NCI-H2029 (cell line): Measurements from ENCODE around the gene IPMK.
A peak's percentile ranks its signal among the peaks of the same experiment; 100 is the strongest.

ENCODE experiments used
- DNase-seq: peaks from one replicate; lab custom pipeline; 2025; lab: John Stamatoyannopoulos, UW

IPMK gene

DNA sequence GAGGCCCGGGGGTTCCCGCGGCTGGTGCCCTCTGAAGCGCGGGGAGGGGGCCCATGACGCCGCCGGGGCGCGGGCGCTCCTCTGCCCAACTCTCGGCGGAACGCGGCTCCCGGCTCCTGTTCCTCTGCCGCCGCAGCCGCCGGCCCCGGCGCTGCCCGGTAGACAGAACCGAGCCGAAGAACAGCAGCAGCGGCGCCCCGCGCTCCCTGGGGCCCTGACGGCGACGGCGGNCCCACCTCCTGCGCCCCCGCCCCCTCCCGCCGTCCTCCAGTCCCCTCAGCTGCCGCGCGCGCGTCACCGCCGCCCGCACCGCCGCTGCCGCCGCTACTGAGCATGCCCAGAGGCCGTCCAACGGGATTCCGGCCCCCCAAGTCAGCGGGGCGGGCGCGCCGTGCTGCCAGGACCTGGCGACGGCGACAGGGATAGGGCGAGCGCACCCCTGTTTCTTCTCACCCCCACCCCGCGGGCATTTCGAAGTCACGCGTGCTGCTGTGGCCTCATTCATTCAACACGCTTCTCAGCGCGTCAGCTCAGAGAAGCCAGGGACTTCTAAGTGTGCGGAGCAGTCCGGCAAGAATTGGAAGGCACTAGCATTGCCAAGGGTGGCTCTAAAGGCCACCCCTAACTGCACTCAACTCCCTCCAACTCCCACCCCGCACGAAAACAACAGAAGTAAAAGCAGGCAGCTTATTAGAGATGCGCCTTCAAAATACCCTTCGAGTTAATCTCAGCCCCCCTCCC lies at the start of gene IPMK:
IPMK (minus strand) TSS at position 182 of the 741 bp plus-strand sequence. CDS start 283 bp downstream, outside the sequence.
- DNase-seq = peak; percentile 58

DNA sequence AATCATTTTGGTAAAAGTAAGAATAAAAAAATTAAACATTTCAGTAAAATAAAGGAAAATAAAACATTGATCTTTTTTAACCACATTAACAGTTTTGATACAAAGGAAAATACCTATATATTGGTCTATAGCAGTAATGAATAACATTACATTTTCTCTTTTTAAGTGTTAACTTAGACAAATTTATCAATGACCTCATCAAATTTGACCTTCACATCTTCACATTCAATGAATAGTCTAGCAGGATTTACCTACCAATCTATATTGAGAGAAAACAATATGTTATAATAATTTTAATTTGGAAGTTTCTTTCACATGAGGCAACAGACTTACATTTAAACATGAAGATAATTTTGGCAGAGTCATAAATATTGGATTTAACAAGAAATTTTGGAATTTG lies 49.2 kb upstream of the IPMK start:
- DNase-seq = no peak

GRCh38 chr10:58311026-58311425 lies 43.3 kb upstream of the IPMK start:
- no peak for DNase-seq

GRCh38 chr10:58307676-58308075 lies 40.0 kb upstream of the IPMK start:
- no peak for DNase-seq

DNA sequence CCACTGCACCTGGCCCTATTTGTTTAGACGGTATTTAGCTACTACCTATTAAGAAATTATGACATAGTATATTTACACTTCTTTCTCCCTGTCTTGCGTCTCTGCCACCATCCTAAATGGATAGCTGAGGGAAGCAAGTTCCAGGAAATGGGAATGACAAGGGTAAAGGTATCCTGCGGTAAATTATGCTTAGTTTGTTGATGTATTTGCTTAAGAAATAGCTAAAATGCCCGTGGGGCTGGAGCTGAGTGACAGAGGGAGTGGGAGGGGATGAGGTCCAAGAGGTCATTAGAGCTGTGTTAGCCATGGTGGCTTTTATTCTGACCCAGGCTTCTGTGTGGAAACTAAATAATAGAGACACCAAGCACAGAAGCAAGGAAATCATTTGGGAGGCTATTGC lies 38.1 kb upstream of the IPMK start:
- no peak for DNase-seq

- DNase-seq = no peak
Observed at GRCh38 chr10:58304099-58304633, 36.5 kb upstream of the IPMK start.

DNA sequence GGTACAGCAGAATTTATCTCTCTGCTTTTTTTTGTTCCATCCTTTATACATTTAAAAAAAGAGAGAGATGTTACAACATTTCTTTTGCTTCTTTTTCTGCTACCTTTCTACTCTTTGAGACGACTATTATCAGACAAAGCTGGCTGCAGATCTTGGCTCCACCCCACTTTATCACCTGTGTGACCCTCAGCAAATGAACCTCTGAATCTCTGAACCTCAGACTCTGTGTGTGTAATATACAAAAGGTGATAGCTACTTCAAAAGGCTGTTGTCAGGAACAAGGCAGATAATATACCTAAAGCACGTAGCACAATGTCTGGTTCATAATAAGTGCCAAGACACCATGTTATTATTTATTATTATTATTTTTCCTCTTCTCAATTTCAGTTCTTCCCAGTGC lies 34.6 kb upstream of the IPMK start:
- no peak for DNase-seq

DNA sequence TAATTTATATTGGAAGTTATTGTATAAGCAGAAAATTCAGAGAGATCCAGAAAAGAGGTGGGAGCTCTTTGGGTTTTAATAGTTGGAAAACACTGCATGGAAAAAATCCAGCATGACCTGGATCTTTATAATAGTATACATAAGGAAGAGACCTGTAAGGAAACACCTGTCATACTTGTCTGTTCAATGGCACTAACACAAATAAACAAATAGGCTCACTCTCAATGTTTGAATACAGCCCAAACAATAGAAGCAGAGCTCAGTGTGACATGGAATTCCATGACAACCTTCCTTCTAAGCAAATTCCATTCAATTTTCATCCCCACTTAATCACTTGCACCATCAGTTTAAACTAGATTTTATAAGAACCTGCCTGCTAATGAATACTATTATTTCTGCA lies 33.0 kb upstream of the IPMK start:
- peak; percentile 58 for DNase-seq

DNA sequence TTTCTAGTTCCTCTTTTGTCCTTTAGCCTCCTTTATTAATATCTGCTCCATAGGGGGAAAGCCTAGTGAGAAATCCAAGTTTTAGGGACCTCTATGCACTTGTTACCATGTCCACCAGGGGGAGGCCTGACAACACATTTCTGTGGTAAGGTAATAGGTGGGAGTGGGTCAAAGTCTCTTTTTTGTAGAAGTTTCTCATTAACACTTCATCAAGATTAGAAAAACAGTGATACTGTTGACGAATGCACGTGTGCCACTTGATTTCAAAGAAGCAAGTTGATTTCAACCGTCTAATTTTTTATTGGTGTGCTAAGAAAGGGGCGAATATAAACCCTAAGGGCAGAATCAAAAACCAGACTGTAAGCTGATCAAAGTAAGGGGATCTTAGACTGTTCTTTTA lies 31.9 kb upstream of the IPMK start:
- DNase-seq = no peak

DNA sequence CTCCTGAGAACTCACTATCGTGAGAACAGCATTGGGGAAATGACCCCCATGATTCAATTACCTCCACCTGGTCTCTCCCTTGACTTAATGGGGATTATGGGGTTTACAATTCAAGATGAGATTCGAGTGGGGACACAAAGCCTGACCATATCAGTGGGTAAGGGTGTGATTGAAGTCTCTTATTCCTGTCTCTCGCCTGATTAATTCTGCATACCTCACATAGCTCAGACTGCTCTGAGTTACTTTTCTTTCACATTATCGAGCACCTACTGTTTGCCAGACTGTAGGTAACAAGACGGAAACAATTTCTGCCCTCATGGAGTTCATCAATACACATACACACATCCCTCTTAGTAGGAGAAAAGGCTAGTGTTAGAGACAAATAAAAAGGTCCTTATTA lies 26.3 kb upstream of the IPMK start:
- DNase-seq = no peak

GRCh38 chr10:58291538-58292174 lies 24.0 kb upstream of the IPMK start:
- DNase-seq = peak; percentile 33

DNA sequence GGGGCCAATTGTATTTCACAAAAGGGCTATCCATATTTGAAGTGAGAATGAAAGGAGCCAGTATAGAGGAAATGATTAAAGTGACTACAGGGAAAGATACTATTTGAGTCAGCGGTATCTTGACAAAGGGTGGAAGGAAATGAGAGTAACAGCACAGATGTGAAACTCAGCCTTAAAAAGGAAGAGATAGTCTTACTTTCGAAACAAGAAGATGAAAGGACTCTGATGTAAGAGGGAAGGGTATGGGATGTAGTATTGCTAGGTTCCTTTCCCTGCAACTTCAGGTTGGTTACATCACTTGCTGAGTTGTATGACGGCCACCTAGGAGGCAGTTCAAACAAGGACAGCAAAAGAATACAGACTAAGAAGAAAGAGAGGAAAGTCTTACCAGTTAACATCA lies 14.9 kb upstream of the IPMK start:
- no peak for DNase-seq

GRCh38 chr10:58281092-58281752 lies 13.5 kb upstream of the IPMK start:
- no peak for DNase-seq

DNA sequence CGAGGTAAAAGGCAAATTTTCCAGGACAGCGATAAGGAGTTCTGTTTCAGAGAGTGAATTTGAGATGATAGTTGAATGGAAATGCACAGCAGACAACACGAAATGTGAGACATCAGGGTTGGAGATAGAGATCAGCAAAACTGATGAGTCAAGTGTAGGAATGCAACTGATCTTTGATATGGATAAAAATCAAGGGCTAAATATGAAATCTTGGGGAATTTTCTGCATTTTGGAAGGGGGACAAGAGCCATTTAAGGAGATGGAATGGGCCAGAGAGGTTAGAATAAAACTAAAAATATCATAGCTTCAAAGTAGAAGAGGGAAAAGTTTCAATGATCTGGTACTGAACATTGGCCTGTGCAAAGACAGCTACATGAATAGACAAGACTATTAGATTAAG lies 12.8 kb upstream of the IPMK start:
- DNase-seq = no peak

- no peak for DNase-seq
Observed at GRCh38 chr10:58278962-58279307, 11.2 kb upstream of the IPMK start.

- no peak for DNase-seq
Observed at GRCh38 chr10:58278274-58278961, 10.7 kb upstream of the IPMK start.

GRCh38 chr10:58275908-58276307 lies 8.2 kb upstream of the IPMK start:
- no peak for DNase-seq

DNA sequence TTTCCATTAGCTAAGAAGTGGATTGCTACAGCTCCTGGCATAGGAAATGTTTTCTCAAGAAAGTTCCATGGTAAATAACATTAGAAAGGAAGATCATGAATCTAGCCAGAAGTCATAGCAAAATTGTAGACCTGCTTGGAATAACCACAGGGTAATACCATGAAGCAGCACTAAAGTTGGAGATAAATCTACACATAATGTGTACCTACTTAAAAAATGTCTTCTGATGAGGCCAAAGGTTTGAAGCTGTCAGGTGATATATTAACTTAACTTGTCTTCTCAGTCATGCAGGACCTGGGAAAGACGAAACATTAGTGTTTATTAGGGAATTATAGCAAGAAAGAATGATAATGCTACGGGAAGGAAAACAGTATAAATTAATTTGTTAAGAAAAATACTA lies 7.6 kb upstream of the IPMK start:
- DNase-seq = no peak

GRCh38 chr10:58269782-58270290 lies 2.1 kb upstream of the IPMK start:
- no peak for DNase-seq

DNA sequence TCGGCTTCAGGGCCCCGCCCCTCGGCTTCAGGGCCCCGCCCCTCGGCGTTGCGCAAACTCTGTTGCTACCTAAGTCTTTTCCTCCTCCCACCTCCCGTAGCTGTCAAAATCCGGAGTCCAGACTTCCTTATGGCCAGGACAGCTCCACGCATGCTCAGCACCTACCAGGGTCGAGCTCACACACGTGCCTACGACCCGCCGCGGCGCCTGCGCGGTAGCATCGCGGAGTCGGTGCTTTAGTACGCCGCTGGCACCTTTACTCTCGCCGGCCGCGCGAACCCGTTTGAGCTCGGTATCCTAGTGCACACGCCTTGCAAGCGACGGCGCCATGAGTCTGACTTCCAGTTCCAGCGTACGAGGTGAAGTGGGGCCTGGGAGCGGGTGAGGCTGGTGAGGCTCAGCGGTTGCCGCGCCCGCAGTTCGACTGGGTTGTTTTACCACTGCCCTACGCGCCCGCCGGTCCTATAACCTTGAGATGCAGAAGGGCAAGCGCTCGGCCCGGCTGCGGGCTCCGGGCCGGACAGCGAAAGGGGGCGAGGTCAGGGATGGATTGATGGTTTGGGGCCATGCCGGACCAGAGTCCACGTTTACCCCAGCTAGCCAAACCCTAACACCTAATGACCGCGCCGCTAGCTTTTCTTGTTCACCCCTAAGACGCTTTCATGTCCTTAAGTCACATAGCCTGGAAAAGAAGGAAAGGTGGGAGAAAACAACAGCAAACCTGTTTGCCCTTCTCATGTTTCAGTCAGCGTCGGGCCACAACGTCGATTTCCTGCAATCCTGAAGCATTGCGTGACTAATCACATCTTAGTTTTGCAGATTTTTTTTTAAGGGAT lies 1.5 kb upstream of the IPMK start, which contains the start of gene CISD1:
CISD1 (plus strand) TSS at position 217 of the 836 bp plus-strand sequence; CDS start at position 329, 112 bp downstream.
- peak; percentile 93 for DNase-seq

GRCh38 chr10:58268454-58268945 lies 806 bp upstream of the IPMK start:
- DNase-seq = peak; percentile 53
